ACHN (cell line): ENCODE measurements around the gene PJVK.

ENCODE experiments used
- DNase-seq: peaks from one replicate; pipeline ENCODE4 v3.0.0-alpha.2; 2015
- in situ Hi-C: cut with HindIII; loops from 2 replicates; pipeline ENCODE4 v1.10.0; 2017; ENCODE audit warnings: low sequenced_read_pairs, low pct_ligation_motif_present, low pct_unique_long_range_greater_than_20kb

The PJVK gene

DNA sequence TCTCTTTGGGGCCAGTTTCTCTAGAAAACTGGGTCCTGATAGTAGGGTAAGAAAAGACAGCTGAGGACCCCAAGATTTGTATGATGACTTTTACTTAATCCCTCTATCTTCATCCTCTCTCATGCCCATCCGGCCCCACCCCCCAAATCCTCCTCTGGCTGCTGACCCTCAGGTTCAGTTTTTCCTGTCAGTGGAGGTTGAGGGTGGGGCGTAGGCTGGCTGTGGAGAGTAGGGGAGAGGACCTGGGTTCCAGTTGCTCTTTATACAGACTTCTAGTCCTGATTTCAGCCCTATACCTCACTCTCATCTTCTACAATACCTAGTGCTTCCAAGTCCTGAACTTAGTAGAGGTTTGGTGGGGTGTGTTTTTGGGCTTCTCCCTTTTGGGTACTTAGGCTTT, 57.5 kb downstream of the PJVK start:
- DNase-seq = no peak
- in situ Hi-C loops = no loop called here

DNA sequence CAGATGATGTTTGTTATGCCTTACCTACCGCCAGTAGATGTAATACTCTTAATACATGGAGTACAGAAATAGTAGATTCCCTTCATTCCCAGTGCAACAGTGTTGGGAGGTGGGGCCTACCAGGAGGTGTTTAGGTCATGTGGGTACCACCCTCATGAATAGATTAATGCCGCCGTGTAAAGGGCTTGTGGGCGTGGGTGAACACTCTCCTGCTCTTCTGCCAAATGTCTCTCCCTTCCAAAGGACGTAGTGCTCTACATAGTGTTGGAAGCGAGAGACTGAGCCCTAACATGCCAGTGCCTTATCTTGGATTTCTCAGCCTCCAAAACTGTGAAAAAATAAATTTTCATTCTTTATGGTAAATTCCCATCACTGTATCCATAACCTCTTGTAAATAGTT, 59.2 kb downstream of the PJVK start:
- DNase-seq = no peak
- in situ Hi-C loops = no loop called here
